ENCODE results near the gene FKBP1B. TPM values are rescaled to one million over a fixed set of nuclear protein-coding genes. Genes with fewer than 3 reads are reported as not detected.
"Not testable (repeated sequence)": the region's sequence is repeated elsewhere in the genome, so short reads cannot be mapped to it uniquely, and the experiment has no call there.

FKBP1B gene
- total RNA-seq, 1 donor from 2014 or later: 2.1 TPM

- H3K27me3 Mint-ChIP-seq (ENCODE audit: low read depth): no peaks in the 10 kb centered on the region
- intact Hi-C loops (cut with micrococcal nuclease): no loop called here
- peaks cover 25% of the 10 kb centered on the region for H3K36me3 Mint-ChIP-seq (ENCODE audit: low read depth)
- no peak for DNase-seq (ENCODE audit: low spot score)
- peaks cover 12% of the 10 kb centered on the region for H3K4me1 Mint-ChIP-seq (ENCODE audit: low read depth)
- no peak overlapping the region for H3K4me3 Mint-ChIP-seq (ENCODE audit: low read depth)
- no peak overlapping the region for H3K27ac Mint-ChIP-seq
- no peaks in the 10 kb centered on the region for H3K9me3 Mint-ChIP-seq
These were observed 10.6 kb upstream of the FKBP1B start for GRCh38 chr2:24038786-24039499.

GRCh38 chr2:24040511-24040910, 9.0 kb upstream of the FKBP1B start:
- Mint-ChIP-seq H3K27me3 (ENCODE audit: low read depth) (no peaks in the 10 kb centered on the region), H3K4me3 (ENCODE audit: low read depth) (no peak overlapping the region), H3K27ac (no peak overlapping the region), H3K4me1 (ENCODE audit: low read depth) (peaks cover 15% of the 10 kb centered on the region), H3K36me3 (ENCODE audit: low read depth) (peaks cover 25% of the 10 kb centered on the region), H3K9me3 (no peaks in the 10 kb centered on the region)
- intact Hi-C loops (cut with micrococcal nuclease): no loop called here
- DNase-seq (ENCODE audit: low spot score): no peak

- intact Hi-C loops (cut with micrococcal nuclease); H3K27ac Mint-ChIP-seq; H3K27me3 Mint-ChIP-seq (ENCODE audit: low read depth); H3K4me3 Mint-ChIP-seq (ENCODE audit: low read depth); H3K9me3 Mint-ChIP-seq; DNase-seq (ENCODE audit: low spot score): not testable (repeated sequence)
- Mint-ChIP-seq H3K4me1 (ENCODE audit: low read depth) (peaks cover 20% of the 10 kb centered on the region), H3K36me3 (ENCODE audit: low read depth) (peaks cover 11% of the 10 kb centered on the region)
These were observed 6.4 kb upstream of the FKBP1B start for GRCh38 chr2:24043133-24043532.

- DNase-seq (ENCODE audit: low spot score): no peak
- Mint-ChIP-seq H3K9me3 (no peaks in the 10 kb centered on the region), H3K27me3 (ENCODE audit: low read depth) (peaks cover 6% of the 10 kb centered on the region), H3K36me3 (ENCODE audit: low read depth) (no peaks in the 10 kb centered on the region), H3K4me3 (ENCODE audit: low read depth) (peak overlapping the region; percentile 93), H3K4me1 (ENCODE audit: low read depth) (peaks cover 20% of the 10 kb centered on the region), H3K27ac (no peak overlapping the region)
- intact Hi-C loops (cut with micrococcal nuclease): loop anchor here (5.0 kb wide), 1 partner anchor 446 kb away; the partner anchor contains the start of gene NCOA1
These were observed 3.7 kb upstream of the FKBP1B start for GRCh38 chr2:24045511-24046508.

- DNase-seq (ENCODE audit: low spot score): no peak
- Mint-ChIP-seq H3K36me3 (ENCODE audit: low read depth) (no peaks in the 10 kb centered on the region), H3K9me3 (no peaks in the 10 kb centered on the region), H3K27me3 (ENCODE audit: low read depth) (peaks cover 6% of the 10 kb centered on the region), H3K27ac (no peak overlapping the region), H3K4me3 (ENCODE audit: low read depth) (peak overlapping the region; percentile 93), H3K4me1 (ENCODE audit: low read depth) (peaks cover 20% of the 10 kb centered on the region)
- intact Hi-C loops (cut with micrococcal nuclease): loop anchor here (5.0 kb wide), 1 partner anchor 446 kb away; the partner anchor contains the start of gene NCOA1
These were observed 3.0 kb upstream of the FKBP1B start for GRCh38 chr2:24046599-24046929.

- peak; percentile 93 for DNase-seq (ENCODE audit: low spot score)
- H3K27me3 Mint-ChIP-seq (ENCODE audit: low read depth): peaks cover 6% of the 10 kb centered on the region
- H3K4me1 Mint-ChIP-seq (ENCODE audit: low read depth): peaks cover 20% of the 10 kb centered on the region
- no peaks in the 10 kb centered on the region for H3K36me3 Mint-ChIP-seq (ENCODE audit: low read depth)
- H3K4me3 Mint-ChIP-seq (ENCODE audit: low read depth): peak within 1 kb of the TSS; percentile 93
- H3K9me3 Mint-ChIP-seq: no peaks in the 10 kb centered on the region
- peak within 1 kb of the TSS; percentile 81 for H3K27ac Mint-ChIP-seq
- intact Hi-C loops (cut with micrococcal nuclease): loop anchor here (1.0 to 5.0 kb wide), 4 partner anchors 29 to 445 kb away; partner anchors contain the start of genes ATAD2B, NCOA1, SF3B6 and UBXN2A
These were observed 2.4 kb upstream of the FKBP1B start, which contains the start of gene WDCP for GRCh38 chr2:24046930-24047702. TSS of gene WDCP (minus strand) at chr2:24047391. CDS start at chr2:24039494, 7,897 bp downstream.

GRCh38 chr2:24047703-24048033, 1.9 kb upstream of the FKBP1B start:
- peak overlapping the region; percentile 93 for H3K4me3 Mint-ChIP-seq (ENCODE audit: low read depth)
- H3K4me1 Mint-ChIP-seq (ENCODE audit: low read depth): peaks cover 20% of the 10 kb centered on the region
- no peaks in the 10 kb centered on the region for H3K9me3 Mint-ChIP-seq
- intact Hi-C loops (cut with micrococcal nuclease): loop anchor here (1.0 to 5.0 kb wide), 4 partner anchors 29 to 445 kb away; partner anchors contain the start of genes ATAD2B, NCOA1, SF3B6 and UBXN2A
- H3K27ac Mint-ChIP-seq: no peak overlapping the region
- no peaks in the 10 kb centered on the region for H3K36me3 Mint-ChIP-seq (ENCODE audit: low read depth)
- H3K27me3 Mint-ChIP-seq (ENCODE audit: low read depth): peaks cover 6% of the 10 kb centered on the region
- no peak for DNase-seq (ENCODE audit: low spot score)

GRCh38 chr2:24048769-24049484, 614 bp upstream of the FKBP1B start:
- no peak overlapping the region for H3K27ac Mint-ChIP-seq
- peaks cover 9% of the 10 kb centered on the region for H3K27me3 Mint-ChIP-seq (ENCODE audit: low read depth)
- H3K36me3 Mint-ChIP-seq (ENCODE audit: low read depth): no peaks in the 10 kb centered on the region
- DNase-seq (ENCODE audit: low spot score): no peak
- peak overlapping the region; percentile 76 for H3K4me3 Mint-ChIP-seq (ENCODE audit: low read depth)
- no peaks in the 10 kb centered on the region for H3K9me3 Mint-ChIP-seq
- H3K4me1 Mint-ChIP-seq (ENCODE audit: low read depth): peaks cover 15% of the 10 kb centered on the region
- intact Hi-C loops (cut with micrococcal nuclease): loop anchor here (5.0 kb wide), 1 partner anchor 443 kb away; the partner anchor contains the start of gene NCOA1

GRCh38 chr2:24050041-24050979, 769 bp downstream of the FKBP1B start:
- Mint-ChIP-seq H3K36me3 (ENCODE audit: low read depth) (no peaks in the 10 kb centered on the region), H3K9me3 (no peaks in the 10 kb centered on the region), H3K27me3 (ENCODE audit: low read depth) (peaks cover 12% of the 10 kb centered on the region), H3K4me3 (ENCODE audit: low read depth) (no peak overlapping the region), H3K4me1 (ENCODE audit: low read depth) (peaks cover 11% of the 10 kb centered on the region), H3K27ac (no peak overlapping the region)
- DNase-seq (ENCODE audit: low spot score): no peak
- intact Hi-C loops (cut with micrococcal nuclease): no loop called here

- Mint-ChIP-seq H3K9me3 (no peaks in the 10 kb centered on the region), H3K27ac (no peak overlapping the region)
These were observed 2.3 kb downstream of the FKBP1B start for GRCh38 chr2:24051833-24052232.

GRCh38 chr2:24052951-24053350, 3.4 kb downstream of the FKBP1B start:
- no peaks in the 10 kb centered on the region for H3K36me3 Mint-ChIP-seq (ENCODE audit: low read depth)
- no peak overlapping the region for H3K4me3 Mint-ChIP-seq (ENCODE audit: low read depth)
- no peak for DNase-seq (ENCODE audit: low spot score)
- H3K4me1 Mint-ChIP-seq (ENCODE audit: low read depth): no peaks in the 10 kb centered on the region
- H3K9me3 Mint-ChIP-seq: no peaks in the 10 kb centered on the region
- H3K27ac Mint-ChIP-seq: no peak overlapping the region
- peaks cover 12% of the 10 kb centered on the region for H3K27me3 Mint-ChIP-seq (ENCODE audit: low read depth)
- intact Hi-C loops (cut with micrococcal nuclease): no loop called here

More at GRCh38 chr2:24051833-24052232, 2.3 kb downstream of the FKBP1B start:
- DNase-seq (ENCODE audit: low spot score): no peak
- Mint-ChIP-seq H3K4me3 (ENCODE audit: low read depth) (no peak overlapping the region), H3K4me1 (ENCODE audit: low read depth) (peaks cover 5% of the 10 kb centered on the region), H3K27me3 (ENCODE audit: low read depth) (peaks cover 12% of the 10 kb centered on the region), H3K36me3 (ENCODE audit: low read depth) (no peaks in the 10 kb centered on the region)
- intact Hi-C loops (cut with micrococcal nuclease): no loop called here
